Posterior cingulate gyrus (tissue), 11 donors: ENCODE data around the gene TSPAN32.
"Not testable (repeated sequence)": the region's sequence is repeated elsewhere in the genome, so short reads cannot be mapped to it uniquely, and the experiment has no call there.

ENCODE experiments used
- DNase-seq, 10 donors: peaks; one replicate each; pipeline versions ENCODE4 v3.0.0 to v3.0.0-alpha.2; 2020 to 2021; ENCODE audit warnings: mixed read lengths in 3 of 10
- intact Hi-C: fragments of 100-400 bp; cut with DNase I; formaldehyde crosslinking; loops from one replicate; pipeline ENCODE4 v1.15.1; 2023

Gene TSPAN32

GRCh38 chr11:2325123-2325522, 23.3 kb downstream of the TSPAN32 start:
- intact Hi-C loops: no loop called here
- no peak for DNase-seq

GRCh38 chr11:2325719-2326118, 23.9 kb downstream of the TSPAN32 start:
- intact Hi-C loops: no loop called here
- DNase-seq: peak in 1 of 10 donors; percentile 50

GRCh38 chr11:2327032-2327431, 25.2 kb downstream of the TSPAN32 start:
- intact Hi-C loops: no loop called here
- DNase-seq: peak in 1 of 10 donors; percentile 53

- peak in 1 of 10 donors; percentile 58 for DNase-seq
- intact Hi-C loops: no loop called here
These were observed 26.2 kb downstream of the TSPAN32 start for GRCh38 chr11:2328021-2328420.

- DNase-seq: no peak
- intact Hi-C loops: no loop called here
These were observed 27.0 kb downstream of the TSPAN32 start for GRCh38 chr11:2328656-2329354.

- intact Hi-C loops: no loop called here
- no peak for DNase-seq
These were observed 27.7 kb downstream of the TSPAN32 start for GRCh38 chr11:2329551-2329950.

GRCh38 chr11:2330696-2331095, 28.9 kb downstream of the TSPAN32 start:
- DNase-seq: no peak
- intact Hi-C loops: no loop called here

- no peak for DNase-seq
- intact Hi-C loops: no loop called here
These were observed 29.6 kb downstream of the TSPAN32 start for GRCh38 chr11:2331404-2331803.

- intact Hi-C loops: not testable (repeated sequence)
- peak in 1 of 10 donors; percentile 71 for DNase-seq
These were observed 30.8 kb downstream of the TSPAN32 start for GRCh38 chr11:2332569-2332968.

GRCh38 chr11:2333486-2334205, 31.8 kb downstream of the TSPAN32 start:
- DNase-seq, intact Hi-C loops: not testable (repeated sequence)

GRCh38 chr11:2335286-2335685, 33.5 kb downstream of the TSPAN32 start:
- DNase-seq: peak in 1 of 10 donors; percentile 38
- intact Hi-C loops: not testable (repeated sequence)

GRCh38 chr11:2338760-2339159, 36.9 kb downstream of the TSPAN32 start:
- intact Hi-C loops, DNase-seq: not testable (repeated sequence)

- intact Hi-C loops: no loop called here
- DNase-seq: no peak
These were observed 40.7 kb downstream of the TSPAN32 start for GRCh38 chr11:2342557-2342956.

GRCh38 chr11:2342981-2343380, 41.2 kb downstream of the TSPAN32 start:
- no peak for DNase-seq
- intact Hi-C loops: no loop called here

- DNase-seq: no peak
These were observed 41.7 kb downstream of the TSPAN32 start for GRCh38 chr11:2343502-2343901.

GRCh38 chr11:2345050-2345449, 43.2 kb downstream of the TSPAN32 start:
- no peak for DNase-seq
- intact Hi-C loops: no loop called here

More at GRCh38 chr11:2343502-2343901, 41.7 kb downstream of the TSPAN32 start:
- intact Hi-C loops: no loop called here

- intact Hi-C loops: no loop called here
- DNase-seq: no peak
These were observed 44.2 kb downstream of the TSPAN32 start for GRCh38 chr11:2346014-2346413.

GRCh38 chr11:2346586-2347307, 44.9 kb downstream of the TSPAN32 start:
- intact Hi-C loops: no loop called here
- peak in 1 of 10 donors; percentile 47 for DNase-seq

- intact Hi-C loops: no loop called here
- DNase-seq: peak in 1 of 10 donors; percentile 17
These were observed 45.6 kb downstream of the TSPAN32 start for GRCh38 chr11:2347308-2347830.

- intact Hi-C loops: no loop called here
- no peak for DNase-seq
These were observed 47.2 kb downstream of the TSPAN32 start for GRCh38 chr11:2348986-2349385.

- intact Hi-C loops: no loop called here
These were observed 49.9 kb downstream of the TSPAN32 start for GRCh38 chr11:2351701-2352100.

More at GRCh38 chr11:2351701-2352100, 49.9 kb downstream of the TSPAN32 start:
- DNase-seq: peak in 2 of 10 donors; percentile 30 to 75
